LNCaP clone FGC (cell line): ENCODE data around the gene APOF.

Source experiments
- DNase-seq: peaks from one replicate; pipeline ENCODE4 v3.0.0-alpha.2; 2011; ENCODE audit warnings: low read depth
- H3K4me3 ChIP-seq: 2 replicates; pipeline ENCODE4 v1.5.1; 2011; ENCODE audit warnings: mild to moderate bottlenecking, low read depth, low read length, control low read depth
- TF ChIP-seq, protein P1 (sequence below): IDR thresholded peaks from 2 replicates; pipeline ENCODE4 v1.5.1; 2012; ENCODE audit warnings: mild to moderate bottlenecking; ENCODE audit not compliant: control insufficient read depth, insufficient read depth; ENCODE audit errors: extremely low read depth

Gene APOF

DNA sequence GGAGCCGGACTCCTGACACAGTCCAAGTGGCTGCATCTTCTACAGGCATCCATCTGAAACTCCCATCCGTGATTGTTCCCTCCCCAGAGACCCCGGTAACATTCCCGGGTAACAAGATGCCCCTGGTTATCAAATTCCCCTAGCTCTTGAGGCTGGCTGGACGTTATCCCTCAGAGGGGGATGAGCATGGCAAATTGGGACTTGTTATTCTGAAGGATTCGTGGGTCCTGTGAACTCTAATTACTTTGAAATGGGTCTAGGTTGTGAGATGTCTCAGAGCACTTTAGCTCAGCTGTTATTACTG is 28.2 kb downstream of the APOF start:
- DNase-seq, result no peak
- H3K4me3 ChIP-seq, result peak overlapping the region; percentile 95
- TF ChIP-seq, protein P1, sequence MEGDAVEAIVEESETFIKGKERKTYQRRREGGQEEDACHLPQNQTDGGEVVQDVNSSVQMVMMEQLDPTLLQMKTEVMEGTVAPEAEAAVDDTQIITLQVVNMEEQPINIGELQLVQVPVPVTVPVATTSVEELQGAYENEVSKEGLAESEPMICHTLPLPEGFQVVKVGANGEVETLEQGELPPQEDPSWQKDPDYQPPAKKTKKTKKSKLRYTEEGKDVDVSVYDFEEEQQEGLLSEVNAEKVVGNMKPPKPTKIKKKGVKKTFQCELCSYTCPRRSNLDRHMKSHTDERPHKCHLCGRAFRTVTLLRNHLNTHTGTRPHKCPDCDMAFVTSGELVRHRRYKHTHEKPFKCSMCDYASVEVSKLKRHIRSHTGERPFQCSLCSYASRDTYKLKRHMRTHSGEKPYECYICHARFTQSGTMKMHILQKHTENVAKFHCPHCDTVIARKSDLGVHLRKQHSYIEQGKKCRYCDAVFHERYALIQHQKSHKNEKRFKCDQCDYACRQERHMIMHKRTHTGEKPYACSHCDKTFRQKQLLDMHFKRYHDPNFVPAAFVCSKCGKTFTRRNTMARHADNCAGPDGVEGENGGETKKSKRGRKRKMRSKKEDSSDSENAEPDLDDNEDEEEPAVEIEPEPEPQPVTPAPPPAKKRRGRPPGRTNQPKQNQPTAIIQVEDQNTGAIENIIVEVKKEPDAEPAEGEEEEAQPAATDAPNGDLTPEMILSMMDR, result no peak

DNA sequence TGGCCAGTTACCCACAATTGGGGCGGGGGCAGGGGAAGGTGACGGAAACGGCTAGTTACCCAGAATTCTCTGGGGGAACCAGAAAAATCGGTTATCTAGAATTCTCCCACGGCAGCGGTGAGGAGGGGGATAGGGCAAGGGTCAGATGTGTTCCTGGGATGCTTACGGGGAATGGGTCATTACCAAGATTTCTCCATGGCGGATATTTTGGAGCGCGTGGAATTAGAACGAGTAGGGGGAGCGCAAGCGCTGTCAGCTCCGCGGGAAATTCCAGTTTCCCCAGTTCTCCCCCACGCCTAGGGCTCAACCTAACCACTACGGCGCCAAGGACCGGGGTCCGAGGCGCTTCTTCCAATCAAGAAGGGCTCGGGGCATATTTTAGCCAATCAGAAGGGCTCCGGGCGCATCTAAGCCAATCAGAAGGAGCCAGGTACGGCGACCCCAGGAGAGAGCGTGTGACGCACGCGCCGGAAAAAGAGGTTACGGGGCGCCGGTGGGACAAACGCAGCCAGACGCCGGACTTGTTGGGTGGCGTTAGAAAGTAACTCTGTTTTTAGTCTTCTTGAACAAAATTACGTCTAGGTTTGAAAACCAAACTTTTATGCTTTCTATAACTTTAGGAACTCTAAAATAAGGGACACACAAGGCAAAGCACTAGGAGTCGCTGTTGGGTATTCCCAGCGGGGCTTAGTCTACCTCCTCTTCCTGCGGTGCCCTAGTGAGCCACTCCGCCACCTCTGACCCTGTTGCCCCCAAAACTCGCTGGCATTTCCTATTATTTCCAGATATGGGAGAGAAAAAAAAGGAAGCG is 28.8 kb downstream of the APOF start, which contains the start of gene PAN2:
Gene PAN2 (minus strand): TSS at position 322 of the 811 bp plus-strand sequence. CDS start 906 bp downstream, outside the sequence.
- peak; percentile 95 for DNase-seq
- TF ChIP-seq, protein P1, result peak; percentile 27; the same call in 1 of the 2 replicates
- peak within 1 kb of the TSS; percentile 95 for H3K4me3 ChIP-seq

DNA sequence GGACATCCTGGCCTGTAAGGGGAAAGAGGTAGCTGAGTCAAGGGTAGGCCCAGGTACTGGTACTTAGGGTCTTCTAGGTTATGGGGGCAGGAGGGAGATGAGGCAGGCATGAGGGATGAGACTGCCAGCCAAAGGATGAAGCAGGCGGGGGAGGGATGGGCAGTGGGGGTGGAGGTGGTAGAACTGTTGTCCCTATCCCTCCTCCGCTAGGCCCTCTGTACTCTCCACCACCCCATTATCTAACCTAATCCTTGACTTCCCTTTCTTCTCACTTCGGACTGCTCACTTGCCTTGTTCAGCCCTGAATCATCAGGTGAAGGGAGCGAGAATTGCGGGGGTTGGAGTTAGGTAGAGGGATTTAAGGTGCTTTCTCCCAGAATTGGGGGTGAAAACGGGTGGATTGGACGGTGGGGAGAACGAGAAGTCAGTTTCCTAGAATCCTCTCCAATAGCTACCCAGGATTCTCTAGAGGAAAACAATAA is 29.4 kb downstream of the APOF start:
- DNase-seq, result no peak

DNA sequence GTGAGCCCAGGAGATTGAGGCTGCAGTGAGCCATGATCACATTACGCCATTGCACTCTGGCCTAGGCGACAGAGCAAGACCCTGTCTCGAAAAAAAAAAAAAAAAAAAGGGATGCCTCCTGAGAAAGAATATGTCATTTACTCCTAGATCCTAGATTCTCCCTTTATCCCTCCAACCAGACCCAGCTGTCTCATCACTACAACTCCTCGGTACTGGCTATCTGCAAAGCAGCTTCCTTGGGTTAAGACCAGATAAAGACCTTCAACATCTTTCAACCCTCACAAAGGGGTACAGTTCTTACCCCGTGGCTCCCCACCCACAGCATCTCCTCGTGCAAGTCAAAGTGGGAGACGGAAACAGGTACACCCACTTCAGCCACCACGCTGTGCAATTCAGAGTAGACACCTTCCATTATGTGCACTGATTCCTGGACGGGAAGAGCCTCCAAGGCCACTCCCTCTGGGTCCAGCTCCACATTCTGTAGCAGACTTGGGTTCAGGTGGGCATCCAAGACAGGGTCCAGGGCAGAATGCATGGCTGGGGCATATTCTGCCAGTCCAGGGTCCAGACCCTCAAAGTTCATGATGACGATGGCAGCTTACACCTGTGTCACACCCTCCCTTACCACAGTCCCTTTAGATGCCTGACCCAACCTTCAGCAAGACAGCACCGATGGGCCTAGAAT is 30.0 kb downstream of the APOF start:
- H3K4me3 ChIP-seq, result peak overlapping the region; percentile 95
- TF ChIP-seq, protein P1, result no peak
- DNase-seq, result no peak

More for the DNA sequence above, 29.4 kb downstream of the APOF start:
- H3K4me3 ChIP-seq, result peak overlapping the region; percentile 95
- TF ChIP-seq, protein P1, result no peak

DNA sequence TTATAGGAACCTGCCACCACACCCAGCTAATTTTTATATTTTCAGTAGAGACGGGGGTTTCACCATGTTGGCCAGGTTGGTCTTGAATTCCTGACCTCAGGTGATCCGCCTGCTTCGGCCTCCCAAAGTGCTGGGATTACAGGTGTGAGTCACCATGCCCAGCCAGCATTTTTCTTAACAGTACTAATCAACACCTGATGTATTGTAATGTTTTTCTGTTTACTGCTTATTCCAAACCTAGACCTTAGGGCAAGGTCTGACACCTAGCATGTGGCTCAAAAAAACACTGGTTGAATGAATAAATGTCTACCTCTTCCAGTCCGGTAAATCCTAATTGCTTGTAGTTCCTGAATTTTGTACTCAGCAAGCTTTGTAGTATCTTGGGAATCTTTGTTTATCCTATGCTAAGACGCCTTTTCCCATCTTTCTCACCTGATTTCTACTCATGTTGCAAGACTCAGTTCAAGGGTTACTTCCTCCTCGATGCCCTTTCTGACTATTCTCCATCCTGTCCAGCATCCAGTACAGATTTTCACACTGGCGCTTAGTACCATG is 31.6 kb downstream of the APOF start:
- TF ChIP-seq, protein P1, result no peak
- DNase-seq, result no peak
- H3K4me3 ChIP-seq, result no peak overlapping the region

DNA sequence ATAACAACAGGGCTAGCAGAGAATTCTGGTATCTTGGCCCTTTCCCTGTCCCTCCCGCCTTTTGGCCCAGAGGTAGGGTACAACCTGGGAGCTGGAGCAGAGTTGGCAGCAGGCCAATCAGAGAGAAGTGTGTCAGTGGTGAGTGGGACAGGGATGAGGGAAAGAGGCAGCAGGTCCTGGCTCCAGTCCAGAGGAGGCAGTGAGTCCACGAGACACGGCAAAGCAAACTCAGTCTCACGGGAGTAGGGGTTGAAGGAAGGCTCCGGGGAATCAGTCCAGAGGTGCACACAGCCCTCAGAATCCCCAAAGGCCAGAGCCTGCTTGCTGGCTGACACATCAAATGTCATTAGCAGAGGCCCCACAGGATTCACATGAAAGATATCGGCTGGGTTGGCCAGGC is 36.1 kb downstream of the APOF start:
- no peak overlapping the region for H3K4me3 ChIP-seq
- TF ChIP-seq, protein P1, result no peak
- DNase-seq, result no peak
